CD4-positive, alpha-beta T cell treated with Interleukin-4 for 1 hour (primary cell): Measurements from ENCODE around the gene CMSS1.
"Not testable (repeated sequence)": the region's sequence is repeated elsewhere in the genome, so short reads cannot be mapped to it uniquely, and the experiment has no call there.

ENCODE experiments used
- DNase-seq, 2 donors: peaks; one replicate each; pipeline ENCODE4 v3.0.0-alpha.2; 2020 to 2022

The CMSS1 gene

GRCh38 chr3:100209169-100209568 lies 391.5 kb downstream of the CMSS1 start:
- DNase-seq, result no peak

- peak in 1 of 2 donors; percentile 65 for DNase-seq
Observed at GRCh38 chr3:100209948-100210771, 392.5 kb downstream of the CMSS1 start.

- DNase-seq, result peak in 1 of 2 donors; percentile 58
Observed at GRCh38 chr3:100210772-100211135, 393.1 kb downstream of the CMSS1 start.

- DNase-seq, result no peak
Observed at GRCh38 chr3:100213891-100214573, 396.4 kb downstream of the CMSS1 start.

GRCh38 chr3:100214574-100214964 lies 396.9 kb downstream of the CMSS1 start:
- no peak for DNase-seq

GRCh38 chr3:100216713-100217112 lies 399.1 kb downstream of the CMSS1 start:
- DNase-seq, result no peak

GRCh38 chr3:100221159-100221558 lies 403.5 kb downstream of the CMSS1 start:
- no peak for DNase-seq

- no peak for DNase-seq
Observed at GRCh38 chr3:100225193-100225592, 407.5 kb downstream of the CMSS1 start.

GRCh38 chr3:100225883-100226282 lies 408.2 kb downstream of the CMSS1 start:
- no peak for DNase-seq

- no peak for DNase-seq
Observed at GRCh38 chr3:100226712-100227429, 409.2 kb downstream of the CMSS1 start.

GRCh38 chr3:100227511-100227921 lies 409.9 kb downstream of the CMSS1 start:
- DNase-seq, result no peak

GRCh38 chr3:100228247-100228646 lies 410.6 kb downstream of the CMSS1 start:
- no peak for DNase-seq

GRCh38 chr3:100229188-100229587 lies 411.5 kb downstream of the CMSS1 start:
- DNase-seq, result not testable (repeated sequence)

- no peak for DNase-seq
Observed at GRCh38 chr3:100230710-100231109, 413.0 kb downstream of the CMSS1 start.
